GM23338 (cell line): ENCODE measurements around the gene GPC6. TPM values are rescaled to one million over a fixed set of nuclear protein-coding genes. Genes with fewer than 3 reads are reported as not detected.

Source experiments
- ATAC-seq: fragments of 200-7000 bp; cut with Tn5 transposase; 3 replicates; pipeline ENCODE4 v1.9.1; 2020
- DNase-seq: peaks from one replicate; pipeline ENCODE4 v3.0.0-alpha.2; 2015; ENCODE audit warnings: low spot score
- H2AFZ ChIP-seq: fragments of 200-600 bp; sonication (generic); 2 replicates; pipeline ENCODE4 v1.8.0; 2016; ENCODE audit warnings: antibody characterized with exemption, mild to moderate bottlenecking, moderate library complexity
- H3F3A ChIP-seq: fragments of 200-600 bp; sonication (generic); replicated peaks from 2 replicates; pipeline ENCODE4 v1.8.0; 2017; ENCODE audit warnings: antibody characterized with exemption, mixed run types, low read depth
- H3K27ac ChIP-seq: fragments of 200-600 bp; sonication (generic); 2 replicates; pipeline ENCODE4 v1.6.1; 2016; ENCODE audit warnings: low read depth
- H3K27me3 ChIP-seq: fragments of 200-600 bp; sonication (generic); 2 replicates; pipeline ENCODE4 v1.8.0; 2016; ENCODE audit warnings: mild to moderate bottlenecking, mixed run types, moderate library complexity; ENCODE audit not compliant: insufficient read depth
- H3K36me3 ChIP-seq: fragments of 200-600 bp; sonication (generic); 2 replicates; pipeline ENCODE4 v1.8.0; 2016; ENCODE audit warnings: mild to moderate bottlenecking; ENCODE audit not compliant: insufficient read depth
- H3K4me1 ChIP-seq: fragments of 200-600 bp; sonication (generic); 2 replicates; pipeline ENCODE4 v1.8.0; 2016; ENCODE audit warnings: mild to moderate bottlenecking, moderate library complexity; ENCODE audit not compliant: insufficient read depth
- H3K4me2 ChIP-seq: fragments of 200-600 bp; sonication (generic); 2 replicates; pipeline ENCODE4 v1.7.1; 2017; ENCODE audit warnings: mixed run types
- H3K4me3 ChIP-seq: fragments of 200-600 bp; sonication (generic); 2 replicates; pipeline ENCODE4 v1.6.1; 2016; ENCODE audit warnings: mixed run types
- H3K79me2 ChIP-seq: fragments of 200-600 bp; sonication (generic); replicated peaks from 2 replicates; pipeline ENCODE4 v1.8.0; 2017; ENCODE audit warnings: mild to moderate bottlenecking; ENCODE audit not compliant: insufficient read depth
- H3K9me2 ChIP-seq: fragments of 200-600 bp; sonication (generic); 2 replicates; pipeline ENCODE4 v1.8.0; 2017; ENCODE audit not compliant: insufficient read depth
- H4K20me1 ChIP-seq: fragments of 200-600 bp; sonication (generic); replicated peaks from 2 replicates; pipeline ENCODE4 v1.8.0; 2017; ENCODE audit warnings: mild to moderate bottlenecking; ENCODE audit not compliant: insufficient read depth
- H3K27ac Mint-ChIP-seq: 2 replicates; pipeline ENCODE4 v1.8.0; 2020; ENCODE audit warnings: inconsistent platforms, mild to moderate bottlenecking, moderate library complexity, mixed read lengths
- H3K27me3 Mint-ChIP-seq: 3 replicates; pipeline ENCODE4 v1.8.0; 2022; ENCODE audit warnings: low read depth, mild to moderate bottlenecking, moderate library complexity, mixed read lengths, inconsistent platforms; ENCODE audit not compliant: insufficient read depth, poor library complexity
- H3K36me3 Mint-ChIP-seq: 3 replicates; pipeline ENCODE4 v1.8.0; 2021; ENCODE audit warnings: low read depth, mild to moderate bottlenecking, inconsistent platforms, moderate library complexity, mixed read lengths
- H3K4me1 Mint-ChIP-seq: 3 replicates; pipeline ENCODE4 v1.8.0; 2020; ENCODE audit warnings: mild to moderate bottlenecking, inconsistent platforms, mixed read lengths
- H3K4me3 Mint-ChIP-seq: 3 replicates; pipeline ENCODE4 v1.8.0; 2021; ENCODE audit warnings: moderate library complexity, mild to moderate bottlenecking, inconsistent platforms, mixed read lengths
- H3K9me3 Mint-ChIP-seq: 3 replicates; pipeline ENCODE4 v1.8.0; 2020; ENCODE audit warnings: moderate library complexity, mild to moderate bottlenecking, inconsistent platforms, mixed read lengths
- CREB1 ChIP-seq: fragments of 250-450 bp; sonication (Bioruptor Pico); IDR thresholded peaks from 2 replicates; pipeline ENCODE4 v1.5.0; 2020; ENCODE audit warnings: low read depth, mild to moderate bottlenecking, moderate library complexity
- CTCF ChIP-seq, 2 experiments: fragments of 200-600 bp in 1 of 2; sonication (generic) in 1 of 2; conservative IDR thresholded peaks; 2 replicates each; pipeline versions ENCODE4 v1.5.1 to v1.6.1; 2016 to 2017; ENCODE audit warnings: antibody characterized with exemption in 2 of 2, low read depth in 2 of 2, mild to moderate bottlenecking in 2 of 2, moderate library complexity in 1 of 2
- ETS1 ChIP-seq: IDR thresholded peaks from 2 replicates; pipeline ENCODE4 v1.6.1; 2016; ENCODE audit warnings: antibody characterized with exemption
- EZH2 ChIP-seq: fragments of 200-600 bp; sonication (generic); IDR thresholded peaks from one replicate; pipeline ENCODE4 v1.8.0; 2017; ENCODE audit warnings: antibody characterized with exemption, mild to moderate bottlenecking, low read depth; ENCODE audit not compliant: unreplicated experiment
- EZH2phosphoT487 ChIP-seq: fragments of 200-600 bp; sonication (generic); IDR thresholded peaks from one replicate; pipeline ENCODE4 v1.8.1; 2018; ENCODE audit warnings: antibody characterized with exemption; ENCODE audit not compliant: unreplicated experiment
- JUNB ChIP-seq: IDR thresholded peaks from one replicate; pipeline ENCODE4 v1.6.1; 2016; ENCODE audit warnings: antibody characterized with exemption; ENCODE audit not compliant: unreplicated experiment
- NANOG ChIP-seq: IDR thresholded peaks from 2 replicates; pipeline ENCODE4 v1.6.1; 2016; ENCODE audit warnings: antibody characterized with exemption, borderline replicate concordance
- POLR2AphosphoS5 ChIP-seq: IDR thresholded peaks from 2 replicates; pipeline ENCODE4 v1.6.1; 2016; ENCODE audit warnings: antibody characterized with exemption, low read depth
- STAT1 ChIP-seq: IDR thresholded peaks from one replicate; pipeline ENCODE4 v1.6.1; 2016; ENCODE audit warnings: antibody characterized with exemption; ENCODE audit not compliant: unreplicated experiment
- ZNF114 ChIP-seq: fragments of 250-450 bp; sonication (Bioruptor Pico); IDR thresholded peaks from 2 replicates; pipeline ENCODE4 v1.5.0; 2020; ENCODE audit warnings: mild to moderate bottlenecking, moderate library complexity
- ZNF331 ChIP-seq: fragments of 250-450 bp; sonication (Bioruptor Pico); IDR thresholded peaks from 2 replicates; pipeline ENCODE4 v1.5.0; 2020; ENCODE audit warnings: low read depth, mild to moderate bottlenecking, moderate library complexity
- ZNF462 ChIP-seq: fragments of 250-450 bp; sonication (Bioruptor Pico); IDR thresholded peaks from 2 replicates; pipeline ENCODE4 v1.5.0; 2020; ENCODE audit warnings: mild to moderate bottlenecking, moderate library complexity
- polyA plus RNA-seq: library from polyadenylated mRNA; unstranded; fragments of >200 nt; fragmentation: Nextera tagmentation; extraction: Ambion mirVana; gene quantifications from 2 replicates; pipeline ENCODE4 v1.2.1, GENCODE V29; 2016
- total RNA-seq: library from RNA; depleted of rRNA; stranded (reverse); fragments of >200 nt; shearing (Covaris generic); gene quantifications from 2 replicates; pipeline ENCODE4 v1.2.3, GENCODE V29; 2014
- TF ChIP-seq, protein P1 (sequence below): IDR thresholded peaks from one replicate; pipeline ENCODE4 v1.6.1; 2018; ENCODE audit warnings: antibody characterized with exemption; ENCODE audit not compliant: unreplicated experiment

GPC6 gene
- total and polyA plus RNA-seq, 2 experiments from 2014 or later = 6.4 to 28.6 TPM

DNA sequence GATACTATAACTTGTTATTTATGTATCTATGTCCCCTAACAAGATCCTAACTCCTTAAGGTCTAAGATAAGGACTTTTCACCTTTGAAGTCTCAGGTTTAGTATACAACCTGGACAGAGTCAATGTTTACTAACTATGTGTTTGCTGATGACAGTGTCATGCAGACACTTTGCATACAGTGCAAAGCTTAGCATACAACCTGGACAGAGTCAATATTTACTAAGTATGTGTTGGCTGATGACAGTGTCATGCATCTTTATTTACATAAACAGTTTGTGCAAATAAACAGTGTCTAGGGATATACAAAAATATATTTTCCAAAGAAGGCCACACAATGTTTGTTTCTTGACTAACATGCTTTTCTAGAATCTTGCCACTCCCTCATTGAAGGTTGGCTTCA, 1218.2 kb downstream of the GPC6 start:
- no peaks in the 10 kb centered on the region; the same call in 1 of the 2 replicates for H3K9me2 ChIP-seq
- H3F3A ChIP-seq = no peaks in the 10 kb centered on the region
- Mint-ChIP-seq H3K9me3 (no peaks in the 10 kb centered on the region), H3K4me1 (no peaks in the 10 kb centered on the region), H3K27me3 (no peaks in the 10 kb centered on the region), H3K36me3 (no peaks in the 10 kb centered on the region), H3K4me3 (no peak overlapping the region), H3K27ac (no peak overlapping the region)
- no peaks in the 10 kb centered on the region for H3K36me3 ChIP-seq
- no peaks in the 10 kb centered on the region for H3K79me2 ChIP-seq
- H3K4me3 ChIP-seq = no peak overlapping the region
- H3K4me1 ChIP-seq = no peaks in the 10 kb centered on the region
- H3K27ac ChIP-seq = no peak overlapping the region
- DNase-seq (no peak), ATAC-seq (no peak)
- no peak overlapping the region for H3K4me2 ChIP-seq
- H4K20me1 ChIP-seq = no peaks in the 10 kb centered on the region
- TF ChIP-seq EZH2phosphoT487 (no peak), STAT1 (no peak), ZNF331 (CRISPR knock-in tag) (no peak), ETS1 (no peak), ZNF114 (CRISPR knock-in tag) (no peak), JUNB (no peak), CREB1 (CRISPR knock-in tag) (no peak), EZH2 (no peak), ZNF462 (CRISPR knock-in tag) (no peak), CTCF (conservative IDR thresholded peaks at IDR 0.05; ENCODE audit: low read depth in 2 of 2) (no peak), NANOG (no peak), POLR2AphosphoS5 (no peak)
- TF ChIP-seq, protein P1, sequence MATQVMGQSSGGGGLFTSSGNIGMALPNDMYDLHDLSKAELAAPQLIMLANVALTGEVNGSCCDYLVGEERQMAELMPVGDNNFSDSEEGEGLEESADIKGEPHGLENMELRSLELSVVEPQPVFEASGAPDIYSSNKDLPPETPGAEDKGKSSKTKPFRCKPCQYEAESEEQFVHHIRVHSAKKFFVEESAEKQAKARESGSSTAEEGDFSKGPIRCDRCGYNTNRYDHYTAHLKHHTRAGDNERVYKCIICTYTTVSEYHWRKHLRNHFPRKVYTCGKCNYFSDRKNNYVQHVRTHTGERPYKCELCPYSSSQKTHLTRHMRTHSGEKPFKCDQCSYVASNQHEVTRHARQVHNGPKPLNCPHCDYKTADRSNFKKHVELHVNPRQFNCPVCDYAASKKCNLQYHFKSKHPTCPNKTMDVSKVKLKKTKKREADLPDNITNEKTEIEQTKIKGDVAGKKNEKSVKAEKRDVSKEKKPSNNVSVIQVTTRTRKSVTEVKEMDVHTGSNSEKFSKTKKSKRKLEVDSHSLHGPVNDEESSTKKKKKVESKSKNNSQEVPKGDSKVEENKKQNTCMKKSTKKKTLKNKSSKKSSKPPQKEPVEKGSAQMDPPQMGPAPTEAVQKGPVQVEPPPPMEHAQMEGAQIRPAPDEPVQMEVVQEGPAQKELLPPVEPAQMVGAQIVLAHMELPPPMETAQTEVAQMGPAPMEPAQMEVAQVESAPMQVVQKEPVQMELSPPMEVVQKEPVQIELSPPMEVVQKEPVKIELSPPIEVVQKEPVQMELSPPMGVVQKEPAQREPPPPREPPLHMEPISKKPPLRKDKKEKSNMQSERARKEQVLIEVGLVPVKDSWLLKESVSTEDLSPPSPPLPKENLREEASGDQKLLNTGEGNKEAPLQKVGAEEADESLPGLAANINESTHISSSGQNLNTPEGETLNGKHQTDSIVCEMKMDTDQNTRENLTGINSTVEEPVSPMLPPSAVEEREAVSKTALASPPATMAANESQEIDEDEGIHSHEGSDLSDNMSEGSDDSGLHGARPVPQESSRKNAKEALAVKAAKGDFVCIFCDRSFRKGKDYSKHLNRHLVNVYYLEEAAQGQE = no peak
- H2AFZ ChIP-seq = no peak overlapping the region
- H3K27me3 ChIP-seq = no peaks in the 10 kb centered on the region
